Activated naive CD4-positive, alpha-beta T cell (primary cell): ENCODE measurements around the gene RALGPS1.
A peak's percentile ranks its signal among the peaks of the same experiment; 100 is the strongest.

ENCODE experiments used
- DNase-seq, 4 experiments: peaks; one replicate each; lab custom pipeline; 2025; lab: John Stamatoyannopoulos, UW

RALGPS1 gene

GRCh38 chr9:127224178-127224882 lies 309.7 kb downstream of the RALGPS1 start:
- peak; percentile 70 to 82 (median 74) for DNase-seq

GRCh38 chr9:127224883-127225739 lies 310.5 kb downstream of the RALGPS1 start:
- peak; percentile 72 to 92 (median 82) for DNase-seq

GRCh38 chr9:127225801-127226625 lies 311.4 kb downstream of the RALGPS1 start:
- DNase-seq: no peak

DNA sequence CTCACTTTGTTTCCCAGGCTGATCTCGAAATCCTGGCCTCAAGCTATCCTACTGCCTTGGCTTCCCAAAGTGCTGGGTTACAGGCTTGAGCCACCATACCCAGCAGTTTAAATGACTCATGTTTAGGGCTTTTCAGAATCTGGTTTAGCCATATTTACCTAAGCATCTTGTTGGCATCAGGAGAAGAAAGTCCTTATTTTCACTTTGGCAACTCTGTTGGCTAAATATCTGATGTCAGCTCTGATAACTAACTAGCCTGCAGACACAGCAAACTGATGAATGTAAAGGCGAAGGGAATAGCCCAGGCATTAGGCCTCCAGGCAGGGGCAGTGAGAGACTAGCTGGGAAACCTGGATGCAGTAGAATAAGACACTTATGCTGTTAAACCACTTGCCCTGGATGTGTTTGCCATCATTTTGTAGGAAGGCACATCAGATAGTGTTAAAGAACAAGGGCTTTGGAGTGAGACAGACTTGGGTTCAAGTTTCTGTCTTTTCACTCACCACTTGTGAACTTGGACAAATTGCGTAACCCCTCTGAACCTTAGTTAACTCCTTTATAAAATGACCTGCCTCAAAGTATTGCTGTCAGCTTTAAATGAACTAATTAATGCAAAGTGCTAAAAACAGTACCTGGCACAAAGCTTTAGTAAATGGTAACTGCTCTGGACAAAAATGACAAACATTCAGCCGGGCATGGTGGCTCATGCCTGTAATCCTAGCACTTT lies 315.3 kb downstream of the RALGPS1 start:
- DNase-seq: no peak

DNA sequence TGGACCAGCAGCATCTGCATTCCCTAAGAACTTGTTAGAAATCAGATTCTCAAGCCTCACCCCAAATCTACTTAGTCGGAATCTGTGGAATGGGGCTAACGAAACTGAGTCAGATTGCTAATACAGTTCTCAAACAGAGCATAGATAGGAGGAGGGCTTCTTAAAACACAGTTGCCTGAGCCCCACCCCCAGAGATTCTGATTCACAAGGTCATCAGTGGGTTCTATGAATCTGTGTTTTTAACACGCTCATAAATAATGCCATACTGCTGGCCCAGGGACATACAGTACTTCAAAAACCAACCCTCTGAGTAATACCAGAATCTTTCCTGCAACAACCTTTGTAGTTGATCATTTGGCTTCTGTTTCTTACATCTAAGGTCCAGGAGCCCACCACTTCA lies 317.1 kb downstream of the RALGPS1 start:
- DNase-seq: no peak

GRCh38 chr9:127232833-127233549 lies 318.4 kb downstream of the RALGPS1 start:
- no peak for DNase-seq

GRCh38 chr9:127233550-127233949 lies 319.0 kb downstream of the RALGPS1 start:
- DNase-seq: no peak

- DNase-seq: no peak
Observed at GRCh38 chr9:127233989-127234388, 319.4 kb downstream of the RALGPS1 start.

- no peak for DNase-seq
Observed at GRCh38 chr9:127237801-127238200, 323.2 kb downstream of the RALGPS1 start.

GRCh38 chr9:127241354-127241753 lies 326.8 kb downstream of the RALGPS1 start:
- no peak for DNase-seq

DNA sequence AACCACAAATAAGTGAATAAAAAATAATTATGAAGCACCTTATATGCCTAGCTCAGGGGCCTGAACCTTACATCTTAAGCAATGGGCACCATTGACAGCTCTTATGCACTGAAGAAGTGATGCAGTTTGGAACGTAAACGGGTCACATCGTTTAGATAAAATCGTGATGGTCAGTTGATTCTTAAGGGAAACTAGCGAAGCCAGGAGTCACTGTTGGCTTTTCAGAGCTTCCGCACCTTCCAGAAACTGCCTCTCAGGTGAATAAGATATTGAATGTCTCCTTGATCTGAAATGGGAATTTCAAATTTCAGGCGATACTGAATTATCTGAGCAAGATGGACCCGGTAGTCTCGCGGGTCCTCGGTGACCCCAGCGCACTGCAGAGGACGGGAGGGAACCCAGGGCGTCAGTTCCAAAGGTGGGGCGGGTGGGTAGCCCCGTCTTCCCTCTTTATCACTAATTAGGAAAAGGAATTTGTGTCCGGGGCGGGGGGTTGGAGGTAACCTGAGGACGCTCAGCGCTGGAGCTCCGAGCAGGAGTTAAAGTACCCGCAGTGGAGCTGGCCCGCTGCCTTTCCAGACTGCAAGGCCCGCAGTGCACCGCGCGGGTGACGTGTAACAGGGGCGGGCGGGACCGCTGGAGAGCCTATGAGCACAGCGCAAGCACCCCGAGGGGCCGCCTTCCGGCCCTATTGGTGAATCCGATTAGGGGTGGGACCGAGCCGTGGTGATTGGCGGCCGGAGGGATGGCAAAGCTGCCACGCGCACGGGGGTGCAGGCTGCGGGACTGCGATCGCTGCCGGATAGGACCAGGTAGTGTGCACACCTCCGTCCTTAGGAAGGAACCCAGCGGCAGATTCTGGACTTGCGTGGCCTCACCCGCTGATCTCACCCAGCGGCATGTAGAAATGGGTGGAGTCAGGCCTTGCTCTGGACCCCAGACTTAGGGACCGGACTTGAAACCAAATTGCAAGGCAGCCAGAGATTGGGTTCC lies 330.3 kb downstream of the RALGPS1 start:
- DNase-seq: peak; percentile 83 to 92 (median 84)

GRCh38 chr9:127245637-127246164 lies 331.1 kb downstream of the RALGPS1 start:
- DNase-seq: no peak

DNA sequence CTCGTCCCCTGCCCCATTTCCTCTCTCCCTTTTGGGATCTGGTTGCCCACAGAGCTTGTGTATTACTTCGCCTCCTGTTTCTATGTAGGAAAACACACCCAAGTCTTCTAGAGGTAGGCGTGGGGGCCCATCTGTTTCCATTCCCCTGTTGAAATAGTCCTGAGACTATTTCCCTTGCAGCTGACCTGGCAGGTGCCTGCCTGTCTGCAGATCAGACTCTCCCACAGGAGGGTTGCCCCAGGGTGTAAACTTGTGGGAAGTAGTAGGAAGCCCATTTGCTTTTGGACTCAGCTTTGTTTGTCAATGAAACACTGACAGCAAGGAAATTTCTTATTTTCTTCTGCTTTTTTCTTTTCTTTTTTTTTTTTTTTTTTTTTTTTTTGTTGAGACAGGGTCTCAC lies 333.7 kb downstream of the RALGPS1 start:
- DNase-seq: no peak

GRCh38 chr9:127249877-127250276 lies 335.3 kb downstream of the RALGPS1 start:
- no peak for DNase-seq

DNA sequence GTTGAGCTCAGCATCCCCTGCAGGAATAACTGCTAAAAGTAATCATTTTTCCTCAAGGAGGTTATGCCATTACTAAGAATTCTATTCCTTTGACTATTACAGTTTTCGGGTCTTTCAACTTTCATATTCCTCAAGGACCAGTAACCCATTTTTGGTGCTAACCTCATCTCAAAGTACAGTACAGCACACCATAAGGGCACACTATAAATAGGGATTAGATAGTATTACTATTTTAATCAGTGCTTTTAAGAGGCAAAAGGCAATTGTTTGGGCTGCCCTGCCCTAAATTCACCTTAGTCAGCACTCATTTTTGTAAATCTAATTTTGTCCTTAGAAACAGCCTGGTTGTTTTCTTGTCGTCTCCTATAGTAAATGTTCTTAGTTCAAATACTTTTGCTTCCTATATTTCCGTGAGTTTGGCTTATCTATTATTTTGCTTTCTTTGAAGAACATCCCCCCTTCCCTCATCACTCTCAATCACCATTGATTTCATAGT lies 336.4 kb downstream of the RALGPS1 start:
- no peak for DNase-seq

DNA sequence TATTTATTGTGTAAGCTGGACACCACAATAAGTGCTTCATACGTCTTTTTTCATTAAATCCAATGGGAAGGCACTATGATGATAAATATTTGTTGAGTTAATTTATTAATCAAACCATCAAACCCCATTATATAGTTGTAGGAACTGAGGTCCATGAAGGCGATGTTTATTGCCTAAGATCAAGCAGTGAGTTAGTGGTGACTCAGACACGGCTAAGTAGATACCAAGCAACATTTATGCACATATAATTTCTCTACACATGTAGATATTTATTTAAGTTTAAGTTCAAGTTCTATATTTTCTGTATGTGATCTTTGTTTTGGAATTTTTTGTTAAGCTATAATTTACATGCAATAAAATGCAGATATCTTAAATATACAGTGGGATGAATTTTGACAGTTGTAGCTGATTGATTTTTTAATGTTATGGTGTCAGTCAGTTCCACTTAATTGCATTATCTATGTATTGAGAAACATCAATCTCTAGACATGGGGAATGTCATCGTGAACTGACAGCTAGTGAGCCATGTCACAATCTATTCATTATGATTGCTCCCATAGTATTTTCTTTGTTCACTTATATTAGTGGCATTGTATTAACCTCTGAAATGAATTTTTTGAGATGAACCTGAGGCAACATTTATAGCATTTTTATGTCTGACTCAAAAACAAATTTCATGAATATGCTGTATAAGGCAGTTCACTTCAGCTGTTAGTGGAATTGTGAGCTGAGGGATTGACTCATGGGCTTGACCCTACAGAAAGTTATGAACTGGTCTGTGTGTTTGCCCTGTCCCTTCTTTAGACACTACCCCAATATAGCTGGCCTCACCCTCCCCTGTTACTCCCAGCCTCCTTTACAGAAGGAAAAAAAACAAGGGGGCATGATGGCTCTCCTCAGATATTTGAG lies 338.1 kb downstream of the RALGPS1 start:
- no peak for DNase-seq

GRCh38 chr9:127253446-127253845 lies 338.9 kb downstream of the RALGPS1 start:
- no peak for DNase-seq

DNA sequence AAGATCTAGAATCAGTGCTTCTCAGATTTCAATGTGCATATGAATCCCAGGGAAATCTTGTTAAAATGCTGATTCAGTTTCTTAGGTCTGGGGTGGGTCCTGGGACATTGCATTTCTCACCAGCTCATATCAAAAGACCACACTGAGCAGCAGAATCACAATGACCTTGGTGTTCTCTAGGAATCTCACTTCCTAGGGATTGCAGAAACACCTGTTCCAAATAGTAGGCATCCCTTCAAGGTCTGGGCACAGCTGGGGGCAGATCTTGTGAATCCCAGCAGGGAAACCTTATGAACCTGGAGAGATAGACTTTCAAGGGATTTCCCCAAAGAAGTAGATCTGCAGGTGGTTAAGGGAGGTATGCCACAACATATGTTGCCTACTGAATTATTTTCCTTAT lies 341.1 kb downstream of the RALGPS1 start:
- no peak for DNase-seq
